RWPE1 (cell line): Measurements from ENCODE around the gene PARL.
"Not testable (repeated sequence)": the region's sequence is repeated elsewhere in the genome, so short reads cannot be mapped to it uniquely, and the experiment has no call there.

ENCODE experiments used
- CTCF ChIA-PET: fragments of 350-600 bp; sonication (Branson Sonifier 250); formaldehyde crosslinking; extraction: SDS; loops from one replicate; lab custom pipeline; 2021; lab: Yijun Ruan, JAX
- POLR2A ChIA-PET: fragments of 400-600 bp; formaldehyde crosslinking; extraction: SDS; loops from one replicate; lab custom pipeline; 2020; ENCODE audit warnings: antibody characterized with exemption; ENCODE audit not compliant: low non-redundant PET; lab: Yijun Ruan, JAX
- DNase-seq: peaks from one replicate; pipeline ENCODE4 v3.0.0; 2012; ENCODE audit warnings: low spot score
- H3K27ac ChIP-seq: fragments of 450-650 bp; 2 replicates; pipeline ENCODE4 v1.5.1; 2017
- TF ChIP-seq, protein P1 (sequence below): fragments of 450-650 bp; conservative IDR thresholded peaks from 2 replicates; pipeline ENCODE4 v1.5.1; 2017; ENCODE audit warnings: low read depth, mild to moderate bottlenecking

PARL gene

GRCh38 chr3:183884097-183884426, 618 bp downstream of the PARL start:
- no peak for DNase-seq
- ChIA-PET CTCF (interaction anchor here (0.6 to 1.7 kb wide), 13 partner anchors 9 to 810 kb away, joined by 3 to 18 read pairs (median 3); no protein-coding TSS in a partner anchor), POLR2A (no interaction called here)
- peak overlapping the region; percentile 75 for H3K27ac ChIP-seq
- TF ChIP-seq, protein P1, sequence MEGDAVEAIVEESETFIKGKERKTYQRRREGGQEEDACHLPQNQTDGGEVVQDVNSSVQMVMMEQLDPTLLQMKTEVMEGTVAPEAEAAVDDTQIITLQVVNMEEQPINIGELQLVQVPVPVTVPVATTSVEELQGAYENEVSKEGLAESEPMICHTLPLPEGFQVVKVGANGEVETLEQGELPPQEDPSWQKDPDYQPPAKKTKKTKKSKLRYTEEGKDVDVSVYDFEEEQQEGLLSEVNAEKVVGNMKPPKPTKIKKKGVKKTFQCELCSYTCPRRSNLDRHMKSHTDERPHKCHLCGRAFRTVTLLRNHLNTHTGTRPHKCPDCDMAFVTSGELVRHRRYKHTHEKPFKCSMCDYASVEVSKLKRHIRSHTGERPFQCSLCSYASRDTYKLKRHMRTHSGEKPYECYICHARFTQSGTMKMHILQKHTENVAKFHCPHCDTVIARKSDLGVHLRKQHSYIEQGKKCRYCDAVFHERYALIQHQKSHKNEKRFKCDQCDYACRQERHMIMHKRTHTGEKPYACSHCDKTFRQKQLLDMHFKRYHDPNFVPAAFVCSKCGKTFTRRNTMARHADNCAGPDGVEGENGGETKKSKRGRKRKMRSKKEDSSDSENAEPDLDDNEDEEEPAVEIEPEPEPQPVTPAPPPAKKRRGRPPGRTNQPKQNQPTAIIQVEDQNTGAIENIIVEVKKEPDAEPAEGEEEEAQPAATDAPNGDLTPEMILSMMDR, result no peak

GRCh38 chr3:183883291-183884096, 1.2 kb downstream of the PARL start:
- ChIA-PET POLR2A (no interaction called here), CTCF (interaction anchor here (0.7 to 1.6 kb wide), 5 partner anchors 12 to 809 kb away, joined by 3 to 18 read pairs (median 4); no protein-coding TSS in a partner anchor)
- no peak for DNase-seq
- TF ChIP-seq, protein P1, result no peak
- no peak overlapping the region for H3K27ac ChIP-seq

DNA sequence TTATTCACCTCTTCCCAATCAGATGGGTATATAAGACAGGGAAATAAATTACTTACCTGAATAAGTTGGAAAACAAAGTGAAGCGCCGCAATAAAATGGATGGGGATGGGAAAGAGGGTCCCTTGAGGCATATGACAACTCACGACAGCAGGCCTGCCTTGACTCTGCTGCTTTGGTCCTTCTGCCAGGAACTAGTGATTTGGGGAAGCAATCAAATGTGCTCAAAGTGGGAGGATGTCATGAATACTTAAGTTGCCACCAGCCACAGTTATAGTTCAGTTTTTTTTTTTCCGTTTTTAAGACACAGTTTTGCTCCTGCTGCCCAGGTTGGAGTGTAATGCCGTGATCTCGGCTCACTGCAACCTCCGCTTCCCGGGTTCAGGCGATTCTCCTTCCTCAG, 4.6 kb downstream of the PARL start:
- CTCF ChIA-PET, result no interaction called here
- H3K27ac ChIP-seq, result no peak overlapping the region
- TF ChIP-seq, protein P1, result no peak
- no peak for DNase-seq
- POLR2A ChIA-PET, result no interaction called here

DNA sequence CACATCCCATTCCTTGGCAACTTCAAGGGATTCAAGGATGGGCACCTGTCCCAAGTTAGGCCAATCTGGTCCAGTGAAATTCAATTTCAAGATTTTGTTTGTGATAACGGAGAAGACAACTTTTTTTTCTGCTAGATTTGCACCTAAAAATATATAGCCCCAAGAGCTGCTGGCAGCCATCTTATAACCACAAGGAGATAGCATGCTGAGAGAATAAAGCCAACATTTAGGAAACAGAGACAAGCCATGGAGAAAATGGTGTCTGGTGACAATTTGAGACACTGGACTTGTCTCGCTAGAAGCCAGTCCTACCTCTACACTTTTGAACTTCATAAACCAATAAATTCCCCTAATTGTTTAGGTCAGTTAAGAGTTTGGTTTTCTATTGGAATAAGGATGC, 5.4 kb downstream of the PARL start:
- no peak overlapping the region for H3K27ac ChIP-seq
- TF ChIP-seq, protein P1, result no peak
- DNase-seq, result no peak
- ChIA-PET POLR2A (no interaction called here), CTCF (no interaction called here)

- CTCF ChIA-PET, result interaction anchor here (0.6 kb wide), 1 partner anchor 27 kb away, joined by 5 read pairs; no protein-coding TSS in a partner anchor
- no peak for DNase-seq
- TF ChIP-seq, protein P1, result no peak
Measured at GRCh38 chr3:183878071-183878470, 6.6 kb downstream of the PARL start.

DNA sequence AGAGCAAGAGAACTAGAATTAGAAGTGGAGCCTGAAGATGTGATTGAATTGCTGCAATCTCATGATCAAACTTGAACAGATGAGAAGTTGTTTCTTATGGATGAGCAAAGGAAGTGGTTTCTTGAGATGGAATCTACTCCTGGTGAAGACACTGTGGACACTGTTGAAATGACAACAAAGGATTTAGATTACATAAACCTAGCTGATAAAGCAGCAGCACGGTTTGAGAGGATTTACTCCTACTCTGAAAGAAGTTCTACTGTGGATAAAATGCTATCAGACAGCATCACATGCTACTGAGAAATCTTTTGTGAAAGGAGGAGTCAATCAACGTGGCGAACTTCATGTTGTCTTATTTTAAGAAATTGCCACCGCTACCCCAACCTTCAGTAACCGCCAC, 7.5 kb downstream of the PARL start:
- ChIA-PET POLR2A (interaction anchor here (0.6 to 0.7 kb wide), 2 partner anchors 39 kb away, joined by 3 read pairs; no protein-coding TSS in a partner anchor), CTCF (interaction anchor here (0.6 kb wide), 1 partner anchor 28 kb away, joined by 5 read pairs; no protein-coding TSS in a partner anchor)
- DNase-seq, H3K27ac ChIP-seq: not testable (repeated sequence)

More at GRCh38 chr3:183878071-183878470, 6.6 kb downstream of the PARL start:
- H3K27ac ChIP-seq, result 0 out of 2 replicates have a peak overlapping the region, but pooled peaks have one; percentile 9
- POLR2A ChIA-PET, result no interaction called here

GRCh38 chr3:183875411-183875810, 9.3 kb downstream of the PARL start:
- CTCF ChIA-PET, result interaction anchor here (0.6 to 1.3 kb wide), 2 partner anchors 9 to 15 kb away, joined by 3 to 4 read pairs; partner anchors contain the start of gene PARL
- H3K27ac ChIP-seq, result no peak overlapping the region
- POLR2A ChIA-PET, result no interaction called here
- TF ChIP-seq, protein P1, result no peak
- DNase-seq, result no peak
